BLaER1 treated with 17β-estradiol and CSF1 and Interleukin-3, amounts not matched to agents 10 nM and 100 nM (cell line): Measurements from ENCODE around the gene LGALS8.

Experiments used
- H3K27ac ChIP-seq, 11 experiments: shearing (Covaris generic); formaldehyde crosslinking; 2 replicates each; pipeline ENCODE4 v1.8.1; 2022
- H3K27me3 ChIP-seq, 11 experiments: shearing (Covaris generic); formaldehyde crosslinking; 2 replicates each; pipeline ENCODE4 v1.8.1; 2022
- H3K36me3 ChIP-seq, 11 experiments: shearing (Covaris generic); formaldehyde crosslinking; 2 replicates each; pipeline ENCODE4 v1.8.1; 2022
- H3K4me1 ChIP-seq, 10 experiments: shearing (Covaris generic); formaldehyde crosslinking; 2 replicates each; pipeline ENCODE4 v1.8.1; 2022
- H3K4me2 ChIP-seq, 11 experiments: shearing (Covaris generic); formaldehyde crosslinking; 2 replicates each; pipeline ENCODE4 v1.8.1; 2022
- H3K4me3 ChIP-seq, 10 experiments: shearing (Covaris generic); formaldehyde crosslinking; 2 replicates each; pipeline ENCODE4 v1.8.1; 2022
- H3K9ac ChIP-seq, 11 experiments: shearing (Covaris generic); formaldehyde crosslinking; 2 replicates each; pipeline ENCODE4 v1.8.1; 2022
- H3K9me3 ChIP-seq, 11 experiments: shearing (Covaris generic); formaldehyde crosslinking; replicated peaks in 1 of 11; 2 replicates each; pipeline ENCODE4 v1.8.1; 2022
- H4K20me1 ChIP-seq, 11 experiments: shearing (Covaris generic); formaldehyde crosslinking; 2 replicates each; pipeline ENCODE4 v1.8.1; 2022
- Cebpa-rat ChIP-seq, 11 experiments: shearing (Covaris generic); IDR thresholded peaks; 2 replicates each; pipeline ENCODE4 v1.8.1; 2022

The LGALS8 gene

DNA sequence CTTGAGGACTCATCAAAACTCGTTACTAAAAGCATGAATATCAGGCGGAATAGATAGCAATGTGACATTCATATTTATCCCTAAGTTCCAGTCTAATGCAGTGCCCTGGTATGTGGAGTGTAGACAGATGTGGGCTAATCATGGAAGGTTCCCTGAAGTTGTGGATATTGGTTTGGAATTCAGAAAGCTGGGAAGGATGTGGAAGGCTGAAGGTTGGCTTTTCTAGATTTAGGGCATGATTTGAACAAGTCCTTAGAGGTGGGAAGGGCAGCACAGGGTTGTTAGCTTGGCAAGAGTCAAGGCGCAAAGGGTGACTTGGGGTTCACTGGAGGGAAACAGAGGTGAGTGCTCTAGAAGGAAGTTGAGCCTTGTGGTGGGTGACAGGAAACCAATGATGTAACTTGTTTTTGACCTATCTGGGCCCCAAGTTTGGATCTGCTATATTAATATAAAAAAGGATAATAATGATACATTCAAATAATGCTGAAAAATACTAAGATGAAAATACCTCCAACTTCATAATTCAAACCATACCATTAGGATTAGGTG is 21.9 kb downstream of the LGALS8 start:
- peaks cover 99 to 100% (median 100%) of the 10 kb centered on the region in 11 experiments for H3K36me3 ChIP-seq
- H3K4me2 ChIP-seq, result peak overlapping the region in 5 of 11 experiments; percentile 10 to 52 (median 28); a peak in 9 of 22 replicates
- peaks cover 0 to 63% (median 35%) of the 10 kb centered on the region in 11 experiments; a peak in 14 of 22 replicates for H4K20me1 ChIP-seq
- TF ChIP-seq Cebpa-rat (IDR thresholded peaks at IDR 0.05), result no peak
- H3K9ac ChIP-seq, result no peak overlapping the region
- peak overlapping the region in 1 of 11 experiments; percentile 32; a peak in 2 of 22 replicates for H3K27ac ChIP-seq
- H3K9me3 ChIP-seq, result no peaks in the 10 kb centered on the region
- H3K27me3 ChIP-seq, result no peaks in the 10 kb centered on the region
- no peak overlapping the region for H3K4me3 ChIP-seq
- peaks cover 0 to 14% (median 8%) of the 10 kb centered on the region in 10 experiments; a peak in 15 of 20 replicates for H3K4me1 ChIP-seq

DNA sequence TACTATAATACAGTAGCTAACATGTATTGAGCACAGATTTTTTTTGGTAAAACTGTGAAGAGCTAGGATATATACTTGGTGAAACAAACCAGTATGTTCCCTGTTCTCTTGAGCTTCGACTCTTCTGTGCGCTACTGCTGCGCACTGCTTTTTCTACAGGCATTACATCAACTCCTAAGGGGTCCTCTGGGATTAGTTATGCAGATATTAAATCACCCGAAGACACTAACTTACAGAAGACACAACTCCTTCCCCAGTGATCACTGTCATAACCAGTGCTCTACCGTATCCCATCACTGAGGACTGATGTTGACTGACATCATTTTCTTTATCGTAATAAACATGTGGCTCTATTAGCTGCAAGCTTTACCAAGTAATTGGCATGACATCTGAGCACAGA is 24.7 kb downstream of the LGALS8 start:
- Histone ChIP-seq H3K27ac (no peak overlapping the region), H4K20me1 (peaks cover 0 to 46% (median 22%) of the 10 kb centered on the region in 11 experiments; a peak in 12 of 22 replicates), H3K27me3 (no peaks in the 10 kb centered on the region), H3K36me3 (peaks cover 100% of the 10 kb centered on the region in 11 experiments), H3K9me3 (no peaks in the 10 kb centered on the region), H3K9ac (no peak overlapping the region), H3K4me2 (no peak overlapping the region), H3K4me1 (peaks cover 0 to 14% (median 8%) of the 10 kb centered on the region in 10 experiments; a peak in 15 of 20 replicates), H3K4me3 (no peak overlapping the region)
- TF ChIP-seq Cebpa-rat (IDR thresholded peaks at IDR 0.05), result no peak

DNA sequence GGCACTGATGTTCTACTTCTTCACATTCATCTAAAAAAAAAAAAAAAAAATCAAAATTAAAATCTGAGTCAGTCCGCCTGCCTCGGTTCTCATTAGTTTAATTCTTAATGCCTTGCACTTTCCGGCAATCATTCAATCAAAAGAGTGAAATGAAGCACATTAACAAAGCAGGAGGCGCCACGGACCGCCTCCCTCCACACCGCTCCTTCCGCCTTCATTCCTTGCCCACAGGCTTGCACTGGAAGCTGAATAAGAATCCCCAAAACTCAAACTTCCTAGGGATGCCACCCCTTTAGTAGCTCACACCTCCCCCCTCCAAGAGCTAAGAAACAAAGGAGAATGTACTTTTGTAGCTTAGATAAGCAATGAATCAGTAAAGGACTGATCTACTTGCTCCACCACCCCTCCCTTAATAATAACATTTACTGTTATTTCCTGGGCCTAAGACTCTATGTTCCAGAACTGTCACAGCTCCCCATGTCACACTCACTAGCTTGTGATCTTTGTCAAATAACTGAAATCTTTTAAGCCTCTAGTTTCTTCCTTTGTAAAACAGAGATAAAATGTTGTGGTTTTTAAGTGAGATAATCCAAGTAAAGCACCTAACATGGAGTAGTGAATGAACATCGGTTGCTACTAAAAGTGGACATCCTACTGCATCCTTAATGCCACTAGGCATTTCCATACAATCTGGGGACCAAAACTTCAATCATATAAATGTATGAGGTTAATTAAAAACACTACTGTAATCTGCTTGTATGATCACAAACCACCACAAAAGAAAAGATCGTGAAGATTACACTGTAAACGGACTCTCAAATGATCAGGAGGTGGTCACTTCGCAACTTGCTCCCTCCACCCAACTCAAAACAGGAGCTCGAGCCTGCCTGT is 27.4 kb downstream of the LGALS8 start:
- Histone ChIP-seq H3K4me1 (peaks cover 0 to 5% (median under 1%) of the 10 kb centered on the region in 10 experiments; a peak in 6 of 20 replicates), H4K20me1 (peaks cover 0 to 35% (median 19%) of the 10 kb centered on the region in 11 experiments; a peak in 12 of 22 replicates), H3K9me3 (no peaks in the 10 kb centered on the region), H3K27me3 (no peaks in the 10 kb centered on the region), H3K4me3 (no peak overlapping the region), H3K4me2 (no peak overlapping the region), H3K9ac (no peak overlapping the region), H3K27ac (no peak overlapping the region), H3K36me3 (peaks cover 100% of the 10 kb centered on the region in 11 experiments)
- TF ChIP-seq Cebpa-rat (IDR thresholded peaks at IDR 0.05), result no peak

DNA sequence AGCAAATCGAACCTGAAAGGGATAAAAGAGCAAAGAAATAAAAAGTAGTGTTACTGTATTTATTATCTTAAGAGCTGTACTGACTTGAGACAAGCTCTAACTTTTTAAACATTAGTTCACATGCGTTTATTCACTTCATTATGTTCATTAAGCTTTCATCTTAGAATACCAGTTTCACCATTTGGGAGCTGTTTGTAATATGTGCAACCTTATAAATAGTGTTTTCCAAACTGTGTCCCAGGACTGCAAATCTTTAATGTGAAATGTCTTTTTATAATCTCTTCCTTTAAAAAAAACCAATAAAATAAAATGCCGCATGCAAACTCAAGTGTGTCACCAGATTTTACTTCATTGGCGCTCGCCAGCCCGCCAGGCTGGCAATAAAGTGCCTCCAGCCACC is 28.3 kb downstream of the LGALS8 start:
- no peak overlapping the region for H3K27ac ChIP-seq
- no peaks in the 10 kb centered on the region for H3K4me1 ChIP-seq
- no peaks in the 10 kb centered on the region for H3K27me3 ChIP-seq
- no peak overlapping the region for H3K4me2 ChIP-seq
- peaks cover 0 to 26% (median 18%) of the 10 kb centered on the region in 11 experiments; a peak in 12 of 22 replicates for H4K20me1 ChIP-seq
- H3K9ac ChIP-seq, result no peak overlapping the region
- TF ChIP-seq Cebpa-rat (IDR thresholded peaks at IDR 0.05), result no peak
- H3K9me3 ChIP-seq, result no peaks in the 10 kb centered on the region
- H3K4me3 ChIP-seq, result no peak overlapping the region
- peaks cover 100% of the 10 kb centered on the region in 11 experiments for H3K36me3 ChIP-seq

DNA sequence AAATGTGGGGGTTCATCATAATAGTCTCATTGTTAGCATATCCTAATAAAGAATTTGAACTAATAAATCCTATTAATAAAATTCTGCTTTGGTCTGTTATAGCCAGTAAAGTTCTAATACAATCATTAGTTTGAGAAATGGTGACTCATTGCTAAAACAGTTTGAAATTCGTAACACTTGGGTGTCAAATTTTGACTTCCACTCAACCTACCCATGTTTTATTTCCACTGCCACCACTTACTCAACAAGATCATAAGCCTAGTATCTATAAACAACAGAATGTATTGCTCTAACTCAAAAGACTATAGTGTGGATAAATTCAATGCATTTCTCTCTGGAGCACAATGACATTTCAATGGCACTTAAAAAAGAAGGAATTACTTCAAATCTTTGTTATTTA is 29.1 kb downstream of the LGALS8 start:
- H3K36me3 ChIP-seq, result peaks cover 100% of the 10 kb centered on the region in 11 experiments

DNA sequence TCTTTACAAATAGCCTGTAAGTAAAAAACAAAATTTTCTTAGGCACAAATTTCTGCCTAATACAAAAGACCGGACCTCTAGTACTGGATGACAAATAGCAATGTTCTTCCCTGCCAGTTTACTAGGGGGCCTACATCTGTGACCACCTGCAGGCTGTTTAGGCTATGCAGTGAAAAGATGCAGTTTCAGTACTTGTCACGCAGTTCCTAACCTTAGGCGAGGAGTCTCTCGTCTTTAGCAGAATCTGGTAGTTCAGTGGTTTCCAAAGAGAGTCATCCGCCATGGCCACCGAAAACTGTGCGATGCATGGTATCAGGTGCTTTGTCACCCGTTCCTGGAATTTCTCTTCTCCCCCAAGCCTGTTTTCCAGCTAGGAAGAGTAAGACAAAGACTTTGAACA is 29.6 kb downstream of the LGALS8 start:
- Histone ChIP-seq H3K27ac (no peak overlapping the region), H3K9me3 (no peaks in the 10 kb centered on the region), H3K4me1 (no peaks in the 10 kb centered on the region), H3K4me2 (no peak overlapping the region), H3K9ac (no peak overlapping the region), H3K4me3 (no peak overlapping the region), H4K20me1 (peaks cover 0 to 29% (median 13%) of the 10 kb centered on the region in 11 experiments; a peak in 10 of 22 replicates), H3K36me3 (peaks cover 100% of the 10 kb centered on the region in 11 experiments), H3K27me3 (no peaks in the 10 kb centered on the region)
- TF ChIP-seq Cebpa-rat (IDR thresholded peaks at IDR 0.05), result no peak

More for the DNA sequence above, 29.1 kb downstream of the LGALS8 start:
- Histone ChIP-seq H3K9me3 (no peaks in the 10 kb centered on the region), H3K9ac (no peak overlapping the region), H3K4me2 (no peak overlapping the region), H3K27me3 (no peaks in the 10 kb centered on the region), H3K4me3 (no peak overlapping the region), H4K20me1 (peaks cover 0 to 28% (median 14%) of the 10 kb centered on the region in 11 experiments; a peak in 10 of 22 replicates), H3K27ac (no peak overlapping the region), H3K4me1 (no peaks in the 10 kb centered on the region)
- no peak for TF ChIP-seq Cebpa-rat (IDR thresholded peaks at IDR 0.05)

DNA sequence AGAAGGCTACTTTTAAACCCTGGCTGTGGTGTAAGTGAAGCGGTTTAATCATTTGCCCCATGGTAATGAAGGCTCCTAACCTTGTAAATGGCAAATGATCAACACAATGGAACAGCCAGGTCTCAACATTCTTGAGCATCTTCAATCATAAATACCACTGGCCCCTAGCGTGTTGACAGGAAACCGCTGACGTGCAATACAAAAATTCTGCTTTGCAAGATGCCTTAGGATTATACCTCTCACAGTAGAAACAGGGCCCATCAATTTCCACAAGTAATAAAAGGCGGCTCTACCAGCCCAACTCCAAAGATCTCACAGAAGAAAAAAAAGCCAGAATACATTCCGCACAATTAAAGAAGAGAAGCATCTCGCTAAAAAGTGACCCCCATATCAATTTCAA is 32.8 kb downstream of the LGALS8 start:
- no peak for TF ChIP-seq Cebpa-rat (IDR thresholded peaks at IDR 0.05)

DNA sequence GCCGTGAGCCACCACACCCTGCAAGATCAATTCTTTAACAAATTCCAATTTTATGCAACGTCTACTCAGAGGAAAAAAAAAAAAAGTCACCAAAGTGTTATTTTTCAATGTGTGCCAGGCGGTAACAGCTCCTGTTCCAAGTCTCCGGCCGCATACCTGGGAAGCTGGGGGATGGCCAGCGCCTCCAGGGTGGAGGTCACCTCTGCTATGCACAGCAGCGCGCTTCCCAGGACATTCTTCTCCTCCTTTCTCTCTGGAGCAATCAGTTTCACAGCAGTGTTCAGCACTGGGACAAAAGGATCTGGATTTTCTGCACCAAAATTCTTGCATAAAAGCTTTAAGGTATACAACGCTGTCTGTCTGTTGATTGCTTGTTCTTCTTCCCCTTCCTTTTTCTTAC is 34.3 kb downstream of the LGALS8 start:
- Histone ChIP-seq H4K20me1 (peaks cover 0 to 34% (median 9%) of the 10 kb centered on the region in 11 experiments; a peak in 11 of 22 replicates), H3K9me3 (no peaks in the 10 kb centered on the region), H3K36me3 (peaks cover 96 to 100% (median 99%) of the 10 kb centered on the region in 11 experiments), H3K27ac (no peak overlapping the region), H3K4me2 (no peak overlapping the region), H3K4me1 (no peaks in the 10 kb centered on the region), H3K4me3 (no peak overlapping the region), H3K9ac (no peak overlapping the region), H3K27me3 (no peaks in the 10 kb centered on the region)
- TF ChIP-seq Cebpa-rat (IDR thresholded peaks at IDR 0.05), result no peak

More for the DNA sequence above, 32.8 kb downstream of the LGALS8 start:
- H3K9ac ChIP-seq, result no peak overlapping the region
- peaks cover 96 to 100% (median 100%) of the 10 kb centered on the region in 11 experiments for H3K36me3 ChIP-seq
- no peaks in the 10 kb centered on the region for H3K27me3 ChIP-seq
- H3K4me3 ChIP-seq, result no peak overlapping the region
- no peaks in the 10 kb centered on the region for H3K9me3 ChIP-seq
- peaks cover 0 to 34% (median 9%) of the 10 kb centered on the region in 11 experiments; a peak in 11 of 22 replicates for H4K20me1 ChIP-seq
- no peaks in the 10 kb centered on the region for H3K4me1 ChIP-seq
- no peak overlapping the region for H3K27ac ChIP-seq
- H3K4me2 ChIP-seq, result no peak overlapping the region

DNA sequence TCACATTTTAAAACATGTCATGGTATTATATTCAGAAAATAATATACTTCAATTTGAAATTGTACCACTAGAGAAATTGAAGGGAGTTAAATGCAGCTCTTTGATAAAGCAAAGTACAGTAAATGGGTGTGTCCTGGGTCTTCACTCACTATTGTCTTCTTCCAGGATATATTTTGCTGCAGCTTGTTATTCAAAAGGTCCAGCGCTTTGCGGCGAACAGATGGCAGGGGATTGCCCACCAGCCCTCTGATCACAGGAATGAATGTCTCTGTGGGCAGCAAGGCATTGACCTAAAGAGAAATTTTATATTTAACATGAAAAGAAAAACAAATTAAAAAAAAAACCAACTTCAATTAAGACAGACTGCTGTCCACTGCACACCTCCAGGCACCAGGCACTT is 35.1 kb downstream of the LGALS8 start:
- no peak overlapping the region for H3K4me3 ChIP-seq
- peaks cover 0 to 34% (median 9%) of the 10 kb centered on the region in 11 experiments; a peak in 11 of 22 replicates for H4K20me1 ChIP-seq
- H3K36me3 ChIP-seq, result peaks cover 96 to 100% (median 99%) of the 10 kb centered on the region in 11 experiments
- no peak overlapping the region for H3K27ac ChIP-seq
- no peaks in the 10 kb centered on the region for H3K9me3 ChIP-seq
- H3K9ac ChIP-seq, result no peak overlapping the region
- H3K4me2 ChIP-seq, result no peak overlapping the region
- no peaks in the 10 kb centered on the region for H3K27me3 ChIP-seq
- no peaks in the 10 kb centered on the region for H3K4me1 ChIP-seq
- TF ChIP-seq Cebpa-rat (IDR thresholded peaks at IDR 0.05), result no peak
